ENCODE results near the gene POU5F2.

- TF ChIP-seq RFX5 (IDR thresholded peaks at IDR 0.05) (no peak), EP300 (IDR thresholded peaks at IDR 0.05) (no peak), E2F6 (IDR thresholded peaks at IDR 0.05; ENCODE audit: borderline replicate concordance, low read depth) (no peak)
These were observed 19.9 kb downstream of the POU5F2 start for GRCh38 chr5:93721511-93721910.
